ENCODE results near the gene CHP2.

- TF ChIP-seq CTCF (IDR thresholded peaks at IDR 0.05) (no peak), EP300 (IDR thresholded peaks at IDR 0.05) (no peak), POLR2AphosphoS5 (IDR thresholded peaks at IDR 0.05) (no peak), POLR2A (IDR thresholded peaks at IDR 0.05; ENCODE audit: low read depth) (no peak)
Observed at GRCh38 chr16:23796941-23797340, 42.1 kb downstream of the CHP2 start.

Measured in esophagus muscularis mucosa (tissue), 4 donors.